GM12873 (cell line): ENCODE results near the gene SRPK1.

Experiments used
- TF ChIP-seq, protein P1 (sequence below): IDR thresholded peaks from 2 replicates; pipeline ENCODE4 v1.5.1; 2012; ENCODE audit warnings: low read depth, mild to moderate bottlenecking, moderate library complexity, low read length, control low read depth; ENCODE audit not compliant: insufficient read depth; ENCODE audit errors: missing control alignments

The SRPK1 gene

DNA sequence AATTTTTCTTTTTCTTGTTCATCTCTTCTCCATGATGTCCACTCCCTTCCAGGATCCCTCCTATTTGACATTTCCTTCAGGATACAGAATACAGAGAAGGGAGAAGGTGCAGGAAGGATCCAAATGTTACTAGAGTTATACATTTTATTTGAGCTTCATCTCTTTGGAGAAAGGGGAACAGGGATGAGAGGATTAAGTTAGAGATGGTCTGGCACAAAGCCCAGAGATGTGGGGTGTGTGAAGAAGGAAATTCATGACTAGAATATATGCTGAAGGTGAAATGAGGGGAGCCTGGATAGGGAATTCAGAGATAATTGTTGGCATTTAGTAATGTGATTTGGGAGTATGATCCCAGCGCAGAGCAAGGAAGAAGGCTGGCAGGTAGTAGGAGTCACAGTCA is 22.5 kb upstream of the SRPK1 start:
- TF ChIP-seq, protein P1, sequence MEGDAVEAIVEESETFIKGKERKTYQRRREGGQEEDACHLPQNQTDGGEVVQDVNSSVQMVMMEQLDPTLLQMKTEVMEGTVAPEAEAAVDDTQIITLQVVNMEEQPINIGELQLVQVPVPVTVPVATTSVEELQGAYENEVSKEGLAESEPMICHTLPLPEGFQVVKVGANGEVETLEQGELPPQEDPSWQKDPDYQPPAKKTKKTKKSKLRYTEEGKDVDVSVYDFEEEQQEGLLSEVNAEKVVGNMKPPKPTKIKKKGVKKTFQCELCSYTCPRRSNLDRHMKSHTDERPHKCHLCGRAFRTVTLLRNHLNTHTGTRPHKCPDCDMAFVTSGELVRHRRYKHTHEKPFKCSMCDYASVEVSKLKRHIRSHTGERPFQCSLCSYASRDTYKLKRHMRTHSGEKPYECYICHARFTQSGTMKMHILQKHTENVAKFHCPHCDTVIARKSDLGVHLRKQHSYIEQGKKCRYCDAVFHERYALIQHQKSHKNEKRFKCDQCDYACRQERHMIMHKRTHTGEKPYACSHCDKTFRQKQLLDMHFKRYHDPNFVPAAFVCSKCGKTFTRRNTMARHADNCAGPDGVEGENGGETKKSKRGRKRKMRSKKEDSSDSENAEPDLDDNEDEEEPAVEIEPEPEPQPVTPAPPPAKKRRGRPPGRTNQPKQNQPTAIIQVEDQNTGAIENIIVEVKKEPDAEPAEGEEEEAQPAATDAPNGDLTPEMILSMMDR = no peak

DNA sequence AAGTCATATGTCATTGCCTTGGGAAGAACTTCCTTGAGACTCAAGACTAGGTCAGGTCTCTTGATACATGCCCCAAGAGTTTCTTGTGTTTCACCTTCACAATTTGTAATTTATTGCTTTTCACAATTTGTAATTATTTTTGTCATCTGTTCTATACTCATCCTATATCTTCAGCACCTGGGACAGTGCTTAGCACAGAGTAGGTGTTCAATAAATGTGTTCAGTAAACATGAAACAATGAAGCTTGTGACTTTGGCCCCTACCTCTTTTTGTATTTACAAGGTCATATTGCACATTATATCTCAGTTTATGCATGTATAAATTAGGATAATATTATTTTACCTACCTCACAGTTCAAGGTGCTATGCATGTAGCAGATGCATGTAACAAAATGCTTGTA is 21.5 kb upstream of the SRPK1 start:
- TF ChIP-seq, protein P1 = no peak

DNA sequence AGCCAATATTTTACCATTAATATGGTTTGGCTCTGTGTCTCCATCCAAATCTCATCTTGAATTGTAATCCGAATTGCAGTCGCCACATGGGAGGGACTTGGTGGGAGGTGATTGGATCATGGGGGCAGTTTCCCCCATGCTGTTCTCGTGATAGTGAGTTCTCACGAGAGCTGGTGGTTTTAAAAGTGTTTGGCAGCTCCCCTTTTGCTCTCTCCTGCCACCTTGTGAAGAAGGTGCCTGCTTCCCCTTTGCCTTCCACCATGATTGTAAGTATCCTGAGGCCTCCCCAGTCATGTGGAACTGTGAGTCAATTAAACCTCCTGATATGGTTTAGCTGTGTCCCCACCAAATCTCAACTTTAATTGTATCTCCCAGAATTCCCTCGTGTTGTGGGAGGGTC is 18.4 kb upstream of the SRPK1 start:
- TF ChIP-seq, protein P1 = peak; percentile 2

DNA sequence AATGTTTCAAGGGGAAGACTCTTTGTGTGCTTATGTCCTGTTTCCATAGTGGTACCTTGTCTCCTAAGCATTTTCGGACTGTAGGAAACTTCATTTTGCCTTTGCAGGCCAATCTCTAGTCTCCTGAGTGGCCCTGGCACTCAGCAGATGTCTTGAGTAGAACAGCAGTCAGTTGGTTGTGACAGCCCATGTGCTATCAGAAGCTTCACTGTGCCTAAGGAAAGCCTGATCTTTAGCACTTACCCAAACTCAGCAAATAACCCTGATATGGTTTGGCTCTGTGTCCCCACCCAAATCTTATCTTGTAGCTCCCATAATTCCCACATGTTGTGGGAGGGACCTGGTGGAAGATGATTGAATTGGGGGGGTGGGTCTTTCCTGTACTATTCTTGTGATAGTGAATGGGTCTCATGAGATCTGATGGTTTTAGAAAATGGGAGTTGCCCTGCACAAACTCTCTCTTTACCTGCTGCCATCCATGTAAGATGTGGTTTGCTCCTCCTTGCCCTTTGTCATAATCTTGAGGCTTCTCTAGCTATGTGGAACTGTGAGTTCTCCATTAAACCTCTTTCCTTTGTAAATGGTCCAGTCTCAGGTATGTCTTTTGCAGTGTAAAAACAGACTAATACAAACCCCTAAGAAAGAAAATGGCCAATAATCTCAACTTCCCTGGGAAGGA is 15.9 kb upstream of the SRPK1 start:
- TF ChIP-seq, protein P1 = no peak

GRCh38 chr6:35935469-35935868 is 14.6 kb upstream of the SRPK1 start:
- TF ChIP-seq, protein P1 = no peak

- TF ChIP-seq, protein P1 = no peak
Measured at GRCh38 chr6:35933844-35934243, 12.9 kb upstream of the SRPK1 start.

DNA sequence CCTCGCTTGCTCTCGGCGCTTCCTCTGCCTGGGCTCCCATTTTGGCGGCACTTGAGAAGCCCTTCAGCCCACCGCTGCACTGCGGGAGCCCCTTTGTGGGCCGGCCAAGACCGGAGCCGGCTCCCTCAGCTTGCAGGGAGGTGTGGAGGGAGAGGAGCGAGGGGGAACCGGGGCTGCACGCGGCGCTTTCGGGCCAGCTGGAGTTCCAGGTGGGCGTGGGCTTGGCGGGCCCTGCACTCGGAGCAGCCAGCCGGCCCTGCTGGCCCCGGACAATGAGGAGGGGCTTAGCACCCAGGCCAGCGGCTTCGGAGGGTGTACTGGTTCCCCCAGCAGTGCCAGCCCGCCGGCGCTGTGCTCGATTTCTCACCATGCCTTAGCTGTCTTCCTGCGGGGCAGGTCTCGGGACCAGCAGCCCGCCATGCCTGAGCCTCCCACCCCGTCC is 10.2 kb upstream of the SRPK1 start:
- TF ChIP-seq, protein P1 = no peak
